Epithelial cell of proximal tubule (primary cell): ENCODE measurements around the gene KIAA1671. TPM values are rescaled to one million over a fixed set of nuclear protein-coding genes. Genes with fewer than 3 reads are reported as not detected.

Source experiments
- DNase-seq: peaks from one replicate; pipeline ENCODE4 v3.0.0-alpha.2; 2011; ENCODE audit warnings: low read depth
- H3K4me3 ChIP-seq: 2 replicates; pipeline ENCODE4 v1.5.1; 2011; ENCODE audit warnings: low read depth, mild to moderate bottlenecking, low read length
- total RNA-seq: library from RNA; depleted of rRNA; stranded (reverse); fragments of >200 nt; gene quantifications from 2 replicates; pipeline ENCODE4 v1.2.3, GENCODE V29; 2015
- TF ChIP-seq, protein P1 (sequence below): conservative IDR thresholded peaks from 2 replicates; pipeline ENCODE4 v1.5.1; 2012; ENCODE audit warnings: low read depth, mild to moderate bottlenecking, low read length

Gene KIAA1671
- total RNA-seq, 1 donor from 2014 or later = 14.1 TPM

DNA sequence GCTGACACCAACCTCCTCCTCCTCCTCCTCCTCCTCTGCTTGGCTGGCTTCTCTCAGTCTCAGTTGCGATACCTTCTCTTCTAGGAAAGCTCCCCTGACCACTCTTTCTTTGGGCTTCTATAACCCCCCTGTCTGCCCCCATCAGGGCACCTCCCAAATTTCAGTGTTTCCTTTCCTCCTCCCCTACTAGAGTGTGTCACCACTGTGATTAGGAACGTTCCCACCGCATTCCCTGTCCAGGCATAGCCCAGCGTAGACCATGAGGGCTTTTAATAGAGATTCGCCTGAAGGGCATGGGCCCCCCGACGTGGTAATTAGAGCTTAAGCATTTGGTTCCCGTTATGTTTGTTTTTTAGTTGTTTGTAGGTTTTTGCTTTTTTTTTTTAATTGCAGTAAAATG lies 65.5 kb downstream of the KIAA1671 start:
- TF ChIP-seq, protein P1, sequence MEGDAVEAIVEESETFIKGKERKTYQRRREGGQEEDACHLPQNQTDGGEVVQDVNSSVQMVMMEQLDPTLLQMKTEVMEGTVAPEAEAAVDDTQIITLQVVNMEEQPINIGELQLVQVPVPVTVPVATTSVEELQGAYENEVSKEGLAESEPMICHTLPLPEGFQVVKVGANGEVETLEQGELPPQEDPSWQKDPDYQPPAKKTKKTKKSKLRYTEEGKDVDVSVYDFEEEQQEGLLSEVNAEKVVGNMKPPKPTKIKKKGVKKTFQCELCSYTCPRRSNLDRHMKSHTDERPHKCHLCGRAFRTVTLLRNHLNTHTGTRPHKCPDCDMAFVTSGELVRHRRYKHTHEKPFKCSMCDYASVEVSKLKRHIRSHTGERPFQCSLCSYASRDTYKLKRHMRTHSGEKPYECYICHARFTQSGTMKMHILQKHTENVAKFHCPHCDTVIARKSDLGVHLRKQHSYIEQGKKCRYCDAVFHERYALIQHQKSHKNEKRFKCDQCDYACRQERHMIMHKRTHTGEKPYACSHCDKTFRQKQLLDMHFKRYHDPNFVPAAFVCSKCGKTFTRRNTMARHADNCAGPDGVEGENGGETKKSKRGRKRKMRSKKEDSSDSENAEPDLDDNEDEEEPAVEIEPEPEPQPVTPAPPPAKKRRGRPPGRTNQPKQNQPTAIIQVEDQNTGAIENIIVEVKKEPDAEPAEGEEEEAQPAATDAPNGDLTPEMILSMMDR = no peak
- H3K4me3 ChIP-seq = no peak overlapping the region
- no peak for DNase-seq

DNA sequence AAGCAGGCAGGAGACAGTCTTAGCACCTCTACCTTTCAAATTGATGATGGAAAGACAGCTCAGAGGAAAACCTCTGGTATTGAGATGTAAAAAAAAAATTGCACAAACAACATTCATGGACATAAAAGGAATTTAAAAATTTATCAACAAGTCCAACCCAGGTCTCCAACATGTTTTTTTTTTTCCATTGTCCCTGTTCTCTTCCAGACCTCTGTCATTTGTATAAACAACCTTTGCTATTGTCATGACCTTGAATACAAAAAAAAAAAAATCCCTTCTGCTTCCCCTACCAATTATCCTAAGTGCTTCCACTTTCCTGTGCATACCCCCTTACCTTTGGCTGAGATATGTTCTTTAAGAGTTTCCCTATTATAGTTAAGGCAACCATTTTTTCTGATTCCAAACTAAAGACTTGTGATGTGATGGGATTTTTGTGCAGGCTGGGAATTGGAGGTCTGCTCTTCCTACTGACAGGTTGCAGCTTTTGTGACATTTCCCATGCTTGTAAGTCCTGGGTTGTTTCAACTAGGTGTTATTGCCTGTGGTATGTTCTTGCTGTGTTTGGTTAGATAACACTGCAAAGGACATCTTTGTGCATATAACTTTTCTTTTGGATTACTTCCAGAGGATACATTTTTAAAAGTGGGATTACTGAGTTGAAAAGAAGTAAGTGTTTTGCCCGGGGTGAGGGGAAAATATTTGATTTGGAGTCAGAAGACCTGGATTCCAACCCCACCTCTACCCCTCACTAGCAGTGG lies 67.1 kb downstream of the KIAA1671 start:
- DNase-seq = no peak
- no peak overlapping the region for H3K4me3 ChIP-seq
- TF ChIP-seq, protein P1 = no peak

DNA sequence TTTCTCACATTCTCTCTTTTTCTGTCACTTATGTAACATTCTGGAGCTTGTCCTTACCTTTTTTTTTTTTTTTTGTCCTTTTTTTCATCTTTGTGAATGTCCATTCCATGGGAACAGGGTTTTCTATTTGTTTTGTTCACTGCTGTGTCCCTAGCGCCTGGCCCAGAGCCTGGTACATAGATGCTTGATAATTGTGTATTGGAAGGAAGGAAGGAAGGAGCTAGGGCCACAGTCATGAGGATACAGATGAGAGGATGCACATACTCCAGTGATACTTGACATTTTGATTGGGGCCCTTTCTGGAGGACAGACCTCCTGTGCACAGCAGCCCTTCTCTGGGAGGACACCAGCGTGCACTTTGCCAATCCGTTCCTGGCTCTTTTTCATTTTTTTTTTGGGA lies 68.9 kb downstream of the KIAA1671 start:
- DNase-seq = no peak
- TF ChIP-seq, protein P1 = no peak
- H3K4me3 ChIP-seq = no peak overlapping the region

DNA sequence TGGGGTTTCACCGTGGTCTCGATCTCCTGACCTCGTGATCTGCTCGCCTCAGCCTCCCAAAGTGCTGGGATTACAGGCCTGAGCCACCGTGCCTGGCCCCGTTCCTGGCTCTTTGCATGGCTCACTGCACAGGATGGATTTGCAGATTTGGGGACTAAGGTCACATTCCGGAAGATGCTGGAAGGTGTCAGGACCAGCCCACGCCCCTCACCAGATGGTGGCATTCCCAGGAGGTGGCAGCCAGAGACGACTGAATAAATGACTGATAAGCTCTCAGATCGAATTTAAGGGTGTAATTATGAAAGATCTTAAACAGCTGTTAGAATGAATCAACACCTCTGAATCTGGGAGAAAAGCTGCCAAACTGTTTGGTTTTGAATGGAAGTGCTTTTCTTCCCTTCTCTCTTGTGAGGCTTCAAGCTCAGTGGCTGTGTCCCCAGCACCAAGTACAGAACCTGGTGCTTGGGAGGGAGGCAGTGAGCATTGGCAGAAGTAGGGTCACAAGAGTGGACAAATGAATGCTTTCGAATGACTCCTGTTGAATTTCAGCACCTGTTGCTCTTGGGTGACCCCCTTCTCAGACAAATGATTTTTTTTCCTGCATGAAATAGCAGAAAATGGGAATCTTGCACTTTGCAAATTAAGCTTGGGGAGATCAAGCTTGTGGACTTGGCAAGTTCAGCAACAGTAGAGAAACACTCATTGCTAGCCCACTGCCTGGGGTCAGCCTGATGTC lies 69.6 kb downstream of the KIAA1671 start:
- DNase-seq = no peak
- H3K4me3 ChIP-seq = no peak overlapping the region
- TF ChIP-seq, protein P1 = no peak

DNA sequence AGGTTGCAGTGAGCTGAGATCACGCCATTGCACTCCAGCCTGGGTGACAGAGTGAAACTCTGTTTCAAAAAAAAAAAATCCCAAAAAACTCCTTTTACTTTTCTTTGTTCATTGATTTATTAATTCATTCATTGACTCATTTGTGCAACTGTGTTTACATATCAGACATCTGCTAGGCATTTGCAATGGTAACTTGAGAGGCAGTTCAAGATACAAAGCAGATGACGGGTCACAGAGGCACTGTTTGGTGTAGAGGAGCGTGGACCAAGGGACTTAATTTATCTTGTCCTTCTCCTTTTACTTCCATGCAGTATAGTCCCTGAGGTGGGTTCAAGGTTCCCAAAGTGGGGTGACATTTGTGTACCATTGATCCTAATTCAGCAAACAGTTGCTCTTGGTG lies 71.4 kb downstream of the KIAA1671 start:
- H3K4me3 ChIP-seq = no peak overlapping the region
- DNase-seq = no peak
- TF ChIP-seq, protein P1 = no peak

DNA sequence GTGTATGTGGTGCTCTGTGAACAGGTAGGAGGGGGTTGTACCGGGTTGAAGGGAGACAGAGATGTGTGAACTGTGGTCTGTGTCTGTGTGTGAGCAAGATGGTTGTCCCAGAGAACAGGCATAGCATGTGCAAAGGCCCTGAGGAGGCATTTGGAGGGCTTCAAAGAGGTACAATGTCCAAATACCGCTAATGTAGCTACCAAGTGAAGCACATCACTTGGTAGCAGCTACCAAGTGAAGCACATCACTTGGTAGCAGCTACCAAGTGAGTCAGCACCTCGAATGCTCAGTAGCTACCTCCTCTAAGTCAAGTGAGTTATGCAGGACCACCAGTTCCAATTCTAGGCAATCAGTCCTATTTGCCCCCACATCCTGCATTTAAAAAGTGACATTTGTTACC lies 72.4 kb downstream of the KIAA1671 start:
- TF ChIP-seq, protein P1 = no peak
- DNase-seq = peak; percentile 26
- H3K4me3 ChIP-seq = no peak overlapping the region
